Ureter (tissue), 1 donor: Measurements from ENCODE around the gene APBA2. TPM values are rescaled to one million over a fixed set of nuclear protein-coding genes. Genes with fewer than 3 reads are reported as not detected.

Source experiments
- DNase-seq: peaks from one replicate; pipeline ENCODE4 v3.0.0-alpha.2; 2020; ENCODE audit warnings: low spot score
- total RNA-seq: library from RNA; stranded (reverse); gene quantifications from one replicate; pipeline ENCODE4 v1.2.4, GENCODE V29; 2023
- donor health status: DM: yes; HTN: yes; CAD: no.

APBA2 gene
- total RNA-seq, 1 donor from 2014 or later, result 9.5 TPM

- no peak for DNase-seq
Measured at GRCh38 chr15:29102911-29103823, 217.4 kb downstream of the APBA2 start.

GRCh38 chr15:29103824-29104565, 218.2 kb downstream of the APBA2 start:
- peak; percentile 74 for DNase-seq

- no peak for DNase-seq
Measured at GRCh38 chr15:29104566-29104880, 218.7 kb downstream of the APBA2 start.

- no peak for DNase-seq
Measured at GRCh38 chr15:29105151-29105854, 219.5 kb downstream of the APBA2 start.

GRCh38 chr15:29106116-29106515, 220.3 kb downstream of the APBA2 start:
- no peak for DNase-seq

GRCh38 chr15:29106551-29107290, 220.9 kb downstream of the APBA2 start:
- DNase-seq, result no peak

GRCh38 chr15:29107291-29107890, 221.6 kb downstream of the APBA2 start:
- DNase-seq, result no peak

DNA sequence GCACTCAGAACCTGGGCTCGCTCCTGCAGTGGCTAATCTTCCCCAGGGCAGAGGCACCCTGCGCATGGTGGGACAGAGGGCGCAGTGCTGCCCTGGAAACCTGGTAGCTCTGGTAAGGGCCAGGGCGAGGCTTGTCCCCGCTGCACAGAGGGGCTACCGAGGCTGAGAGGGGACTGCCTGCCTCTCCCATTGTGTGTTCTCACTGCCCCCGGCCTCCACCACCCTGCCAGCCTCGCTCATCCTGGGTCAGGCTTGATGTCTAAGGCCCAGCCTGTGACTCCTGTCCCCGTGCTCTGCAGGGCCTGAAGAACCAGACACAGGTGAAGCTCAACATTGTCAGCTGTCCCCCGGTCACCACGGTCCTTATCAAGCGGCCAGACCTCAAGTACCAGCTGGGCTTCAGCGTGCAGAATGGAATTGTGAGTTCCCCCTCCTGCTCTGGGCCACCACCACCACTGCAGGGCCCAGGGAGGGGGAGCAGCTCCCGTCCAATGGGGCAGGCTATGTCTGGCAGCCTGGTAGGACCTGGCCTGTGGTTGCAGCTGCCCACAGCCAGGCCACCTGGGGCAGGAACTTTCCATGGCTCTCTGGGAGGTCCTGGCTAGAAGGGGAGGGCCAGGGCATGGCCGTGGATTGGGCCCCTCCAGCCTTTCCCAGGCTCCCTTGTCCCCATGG, 222.3 kb downstream of the APBA2 start:
- no peak for DNase-seq

DNA sequence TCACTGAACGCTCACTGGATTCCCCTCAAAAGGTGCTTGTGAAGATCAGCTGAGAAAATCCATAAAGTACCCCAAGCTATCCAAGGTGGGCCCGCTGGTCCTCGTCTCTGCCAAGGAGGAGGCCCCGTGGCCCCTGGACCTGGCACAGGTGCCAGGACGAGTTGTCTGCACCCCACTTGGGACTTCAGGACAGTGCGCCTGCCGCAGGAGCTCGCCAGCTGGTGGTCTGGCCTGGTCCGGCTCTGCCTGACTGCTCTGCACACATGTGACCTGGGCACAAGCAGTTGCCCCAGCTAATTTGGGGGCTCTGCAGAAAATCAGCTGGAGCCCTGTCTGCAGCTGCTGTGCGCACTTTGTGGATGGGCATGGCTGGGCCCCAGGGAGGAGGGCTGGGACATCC, 224.0 kb downstream of the APBA2 start:
- no peak for DNase-seq

DNA sequence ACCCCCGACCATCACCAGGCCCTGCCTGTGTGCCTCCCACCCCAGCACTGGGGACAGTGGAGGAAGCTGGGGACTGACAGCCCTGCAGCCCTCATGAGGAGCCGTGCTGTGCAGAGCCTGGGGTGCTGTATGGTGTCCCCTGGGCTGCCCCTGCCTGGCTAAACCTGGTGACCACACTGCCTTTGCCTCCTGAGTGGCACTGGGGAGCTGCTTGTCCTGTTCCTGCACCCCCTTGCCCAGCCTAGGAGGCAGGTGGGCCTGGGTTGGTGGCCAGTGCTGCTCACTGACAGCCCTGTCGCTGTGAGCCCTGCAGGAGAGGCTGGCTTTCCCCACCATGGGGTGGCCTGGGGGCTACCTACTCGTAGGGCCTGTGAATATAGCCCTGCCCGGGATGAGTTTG, 224.4 kb downstream of the APBA2 start:
- no peak for DNase-seq

DNA sequence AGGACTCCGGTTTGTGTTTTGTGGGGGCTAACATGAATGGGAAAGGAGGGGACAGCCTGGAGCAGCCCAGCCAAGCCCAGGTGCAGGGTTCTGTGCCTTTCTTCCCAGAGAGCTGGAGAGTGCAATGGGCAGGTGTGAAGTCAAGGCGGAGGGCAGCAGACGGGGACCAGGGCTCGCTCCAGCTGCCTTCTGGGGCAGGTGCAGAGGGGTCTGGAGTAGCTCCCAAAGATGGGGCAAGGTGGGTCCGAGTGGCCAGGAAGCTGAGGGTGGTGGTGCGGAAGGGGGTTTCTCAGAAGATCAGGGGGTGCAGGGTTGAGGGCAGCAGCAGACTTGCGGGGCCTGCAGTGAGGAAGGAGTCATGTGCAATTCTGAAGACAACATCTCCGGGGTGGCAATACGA, 225.0 kb downstream of the APBA2 start:
- no peak for DNase-seq

DNA sequence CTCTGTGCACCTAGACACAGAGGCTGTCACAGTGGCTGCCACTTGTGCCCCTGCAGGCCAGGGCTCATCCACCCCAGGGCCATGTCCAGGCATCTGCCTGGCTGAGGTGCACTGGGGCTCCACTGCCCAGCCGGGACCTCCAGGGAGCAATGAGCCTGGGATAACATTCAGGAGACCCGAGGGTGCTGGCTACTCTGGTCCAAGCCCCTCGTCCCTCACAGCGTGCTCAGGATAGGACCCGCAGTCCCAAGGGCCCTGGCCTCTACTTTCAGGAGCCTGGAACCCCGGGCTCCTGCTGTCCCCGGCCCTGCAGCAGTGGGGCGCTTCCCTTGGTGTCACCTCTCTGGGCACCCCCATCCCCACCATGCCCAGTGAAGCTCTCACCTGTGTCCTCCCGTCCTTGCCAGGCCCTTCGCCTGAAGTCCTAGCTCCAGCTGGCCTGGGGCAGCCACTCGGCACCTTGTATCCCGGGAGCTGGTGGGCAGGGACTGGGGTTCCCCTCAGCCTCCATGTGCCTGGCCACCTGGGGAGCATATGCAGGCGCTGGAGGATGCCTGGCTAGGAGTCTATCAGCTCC, 226.0 kb downstream of the APBA2 start:
- DNase-seq, result no peak

DNA sequence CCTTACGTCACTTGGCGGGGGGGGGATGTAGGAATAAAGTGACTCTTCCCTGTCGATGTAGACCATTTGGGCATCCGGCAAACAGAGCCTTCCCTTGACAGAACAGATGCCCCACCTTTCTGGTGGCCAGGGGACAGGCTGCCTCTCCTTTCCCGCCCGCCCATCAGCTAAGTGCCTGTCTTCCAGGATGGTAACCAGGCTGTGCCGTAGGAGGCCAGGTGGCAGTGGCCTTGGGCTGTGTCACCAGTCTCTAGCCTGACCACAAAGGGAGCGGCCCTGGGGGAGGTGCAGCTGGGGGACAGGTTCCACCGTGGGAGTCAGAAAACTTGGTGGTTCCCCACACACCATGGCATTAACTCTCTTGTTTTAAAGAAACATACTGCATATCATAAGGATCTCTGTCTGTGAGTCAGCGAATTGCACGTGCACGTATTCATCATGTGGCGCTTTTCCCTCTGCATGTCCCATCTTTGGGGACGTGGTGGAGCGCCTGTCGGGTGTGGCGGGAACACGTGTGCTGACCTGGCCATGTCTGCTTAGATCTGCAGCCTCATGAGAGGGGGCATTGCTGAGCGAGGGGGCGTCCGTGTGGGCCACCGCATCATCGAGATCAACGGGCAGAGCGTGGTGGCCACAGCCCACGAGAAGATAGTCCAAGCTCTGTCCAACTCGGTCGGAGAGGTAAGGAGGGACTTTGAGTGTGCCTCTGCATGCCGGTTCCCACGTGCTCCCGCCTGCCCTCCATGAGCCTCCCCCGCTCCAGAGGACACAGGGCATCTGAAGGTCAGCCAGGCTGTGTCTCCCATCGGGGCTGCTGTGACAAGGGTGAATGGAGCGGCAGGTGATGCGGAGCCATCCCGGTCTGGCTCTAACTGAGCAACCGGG, 227.8 kb downstream of the APBA2 start:
- DNase-seq, result no peak

- DNase-seq, result no peak
Measured at GRCh38 chr15:29114221-29115092, 228.7 kb downstream of the APBA2 start.

- no peak for DNase-seq
Measured at GRCh38 chr15:29115093-29115991, 229.6 kb downstream of the APBA2 start.

GRCh38 chr15:29116970-29117700, 231.4 kb downstream of the APBA2 start:
- no peak for DNase-seq

- no peak for DNase-seq
Measured at GRCh38 chr15:29117778-29118177, 232.0 kb downstream of the APBA2 start.
